NCI-H524 treated with DMSO at 0.1 percent for 48 hours (cell line): ENCODE results near the gene MEGF10.
A peak's percentile ranks its signal among the peaks of the same experiment; 100 is the strongest.

Experiments used
- DNase-seq: peaks from one replicate; lab custom pipeline; 2025; lab: John Stamatoyannopoulos, UW

MEGF10 gene

GRCh38 chr5:127326976-127327755, 36.6 kb downstream of the MEGF10 start:
- DNase-seq = no peak

GRCh38 chr5:127330116-127330515, 39.5 kb downstream of the MEGF10 start:
- no peak for DNase-seq

GRCh38 chr5:127331890-127332649, 41.5 kb downstream of the MEGF10 start:
- no peak for DNase-seq

- DNase-seq = no peak
Measured at GRCh38 chr5:127333483-127333882, 42.9 kb downstream of the MEGF10 start.

- DNase-seq = no peak
Measured at GRCh38 chr5:127335381-127335780, 44.8 kb downstream of the MEGF10 start.

- no peak for DNase-seq
Measured at GRCh38 chr5:127337876-127338275, 47.3 kb downstream of the MEGF10 start.

- DNase-seq = no peak
Measured at GRCh38 chr5:127338501-127338900, 47.9 kb downstream of the MEGF10 start.

GRCh38 chr5:127340606-127341005, 50.0 kb downstream of the MEGF10 start:
- DNase-seq = no peak

- DNase-seq = no peak
Measured at GRCh38 chr5:127342364-127342763, 51.8 kb downstream of the MEGF10 start.

GRCh38 chr5:127343313-127343712, 52.7 kb downstream of the MEGF10 start:
- DNase-seq = no peak

GRCh38 chr5:127343866-127344265, 53.3 kb downstream of the MEGF10 start:
- DNase-seq = no peak

- DNase-seq = no peak
Measured at GRCh38 chr5:127344931-127345330, 54.3 kb downstream of the MEGF10 start.

- DNase-seq = no peak
Measured at GRCh38 chr5:127351418-127351817, 60.8 kb downstream of the MEGF10 start.

- DNase-seq = no peak
Measured at GRCh38 chr5:127352068-127352467, 61.5 kb downstream of the MEGF10 start.

GRCh38 chr5:127353327-127353726, 62.7 kb downstream of the MEGF10 start:
- no peak for DNase-seq

GRCh38 chr5:127353796-127354195, 63.2 kb downstream of the MEGF10 start:
- DNase-seq = no peak

GRCh38 chr5:127355337-127355736, 64.7 kb downstream of the MEGF10 start:
- no peak for DNase-seq

GRCh38 chr5:127358284-127358683, 67.7 kb downstream of the MEGF10 start:
- peak; percentile 37 for DNase-seq

- DNase-seq = peak; percentile 79
Measured at GRCh38 chr5:127358740-127359139, 68.1 kb downstream of the MEGF10 start.

GRCh38 chr5:127359502-127359901, 68.9 kb downstream of the MEGF10 start:
- DNase-seq = no peak

GRCh38 chr5:127363403-127363802, 72.8 kb downstream of the MEGF10 start:
- DNase-seq = no peak

GRCh38 chr5:127367029-127367428, 76.4 kb downstream of the MEGF10 start:
- DNase-seq = no peak

GRCh38 chr5:127367946-127368465, 77.4 kb downstream of the MEGF10 start:
- DNase-seq = no peak
